B cell (primary cell): Measurements from ENCODE around the gene ARHGAP26.
"Not testable (repeated sequence)": the region's sequence is repeated elsewhere in the genome, so short reads cannot be mapped to it uniquely, and the experiment has no call there.

Experiments used
- CTCF ChIP-seq: fragments of 200-600 bp; IDR thresholded peaks from one replicate; pipeline ENCODE4 v1.8.0; 2022; ENCODE audit warnings: antibody characterized with exemption, mild to moderate bottlenecking
- EZH2 ChIP-seq: IDR thresholded peaks from 2 replicates; pipeline ENCODE4 v1.6.1; 2012; ENCODE audit warnings: borderline replicate concordance, low read depth, mild to moderate bottlenecking, moderate library complexity, low read length; ENCODE audit not compliant: insufficient read depth, poor library complexity, severe bottlenecking

GRCh38 chr5:142990073-142990472 lies 219.9 kb downstream of the ARHGAP26 start:
- not testable (repeated sequence) for TF ChIP-seq CTCF, EZH2
